HepG2 (cell line): ENCODE measurements around the gene KNG1. TPM values are rescaled to one million over a fixed set of nuclear protein-coding genes. Genes with fewer than 3 reads are reported as not detected.
A peak's percentile ranks its signal among the peaks of the same experiment; 100 is the strongest.

Experiments
- ATAC-seq: fragments of 200-7000 bp; cut with Tn5 transposase; 3 replicates; pipeline ENCODE4 v1.9.1; 2020; ENCODE audit warnings: mild to moderate bottlenecking, moderate library complexity
- BruUV-seq: library from RNA; stranded (reverse); fragments of 400-500 nt; replicated peaks from 2 replicates; lab custom pipeline; 2021; lab: Mats Ljungman, UMichigan
- CTCF ChIA-PET: fragments of 300-600 bp; formaldehyde crosslinking; extraction: SDS; loops from one replicate; lab custom pipeline; 2021; ENCODE audit warnings: low total read pairs, inconsistent platforms, low intra/inter-chr PET ratio; lab: Yijun Ruan, JAX
- POLR2A ChIA-PET: fragments of 350-600 bp; sonication (Branson Sonifier 250); formaldehyde crosslinking; loops from one replicate; lab custom pipeline; 2020; ENCODE audit warnings: antibody characterized with exemption, inconsistent platforms; lab: Yijun Ruan, JAX
- DNase-seq: peaks from one replicate; pipeline ENCODE4 v3.0.0-alpha.2; 2015; ENCODE audit warnings: low spot score
- FAIRE-seq: peaks from 3 replicates; lab custom pipeline; 2011; peaks lifted over from hg19 to GRCh38; lab: Jason Lieb, UNC
- H2AFZ ChIP-seq: one replicate; pipeline ENCODE4 v1.6.1; 2011; ENCODE audit warnings: low read length, inconsistent platforms
- H3K27ac ChIP-seq: fragments of 300-600 bp; 3 replicates; pipeline ENCODE4 v1.8.0; 2011; ENCODE audit warnings: mixed run types, mild to moderate bottlenecking, mixed read lengths, low read length, inconsistent platforms; ENCODE audit not compliant: insufficient read depth; ENCODE audit errors: extremely low read length
- H3K27me3 ChIP-seq, 2 experiments: fragments of 200-600 bp in 1 of 2; 2 replicates in 1 of 2; 3 replicates in 1 of 2; pipeline versions ENCODE4 v1.6.0 to v1.8.0; 2011; ENCODE audit warnings: low read length in 2 of 2, mild to moderate bottlenecking in 2 of 2, moderate library complexity in 2 of 2, inconsistent platforms in 1 of 2; ENCODE audit not compliant: insufficient read depth in 2 of 2, control insufficient read depth in 1 of 2
- H3K36me3 ChIP-seq, 2 experiments: fragments of 200-600 bp in 1 of 2; replicated peaks in 1 of 2; 2 replicates in 1 of 2; 3 replicates in 1 of 2; pipeline versions ENCODE4 v1.5.1 to v1.8.0; 2011; ENCODE audit warnings: low read length in 2 of 2, inconsistent platforms in 1 of 2; ENCODE audit not compliant: insufficient read depth in 2 of 2, control insufficient read depth in 1 of 2
- H3K4me1 ChIP-seq: 2 replicates; pipeline ENCODE4 v1.5.1; 2012; ENCODE audit warnings: low read length, inconsistent platforms; ENCODE audit not compliant: insufficient read depth
- H3K4me2 ChIP-seq: 2 replicates; pipeline ENCODE4 v1.6.0; 2011; ENCODE audit warnings: low read depth, low read length, inconsistent platforms
- H3K4me3 ChIP-seq, 3 experiments: fragments of 200-600 bp in 1 of 3; sonication (generic), shearing (Covaris generic) in 1 of 3; replicated peaks in 1 of 3; 2 replicates each; pipeline ENCODE4 v1.5.1; 2011 to 2016; ENCODE audit warnings: low read length in 3 of 3, inconsistent platforms in 2 of 3, low read depth in 2 of 3, mild to moderate bottlenecking in 2 of 3, control low read depth in 1 of 3, mixed read lengths in 1 of 3; ENCODE audit not compliant: insufficient read depth in 1 of 3
- H3K79me2 ChIP-seq: one replicate; pipeline ENCODE4 v1.6.1; 2011; ENCODE audit warnings: low read length, inconsistent platforms; ENCODE audit not compliant: insufficient read depth
- H3K9ac ChIP-seq: 2 replicates; pipeline ENCODE4 v1.6.0; 2011; ENCODE audit warnings: mild to moderate bottlenecking, low read depth, low read length, inconsistent platforms; ENCODE audit not compliant: insufficient read depth
- H3K9me3 ChIP-seq: 2 replicates; pipeline ENCODE4 v1.5.1; 2012; ENCODE audit warnings: mild to moderate bottlenecking, low read length
- H4K20me1 ChIP-seq: 2 replicates; pipeline ENCODE4 v1.6.0; 2011; ENCODE audit warnings: inconsistent platforms, mild to moderate bottlenecking, low read length, moderate library complexity; ENCODE audit not compliant: insufficient read depth
- ATM ChIP-seq: fragments of 450-650 bp; IDR thresholded peaks from 2 replicates; pipeline ENCODE4 v1.7.1; 2017; ENCODE audit warnings: mild to moderate bottlenecking, borderline replicate concordance
- FOSL2 ChIP-seq: sonication (generic); formaldehyde crosslinking; IDR thresholded peaks from 2 replicates; pipeline ENCODE4 v1.4.0; 2020; ENCODE audit warnings: missing genetic modification reagents
- GPN1 ChIP-seq: sonication (generic); formaldehyde crosslinking; IDR thresholded peaks from 2 replicates; pipeline ENCODE4 v1.5.1; 2020; ENCODE audit warnings: missing genetic modification reagents, borderline replicate concordance
- HOXA9 ChIP-seq: sonication (generic); formaldehyde crosslinking; IDR thresholded peaks from 2 replicates; pipeline ENCODE4 v1.8.1; 2022; ENCODE audit warnings: missing genetic modification reagents, mild to moderate bottlenecking, moderate library complexity, borderline replicate concordance
- IRX3 ChIP-seq: sonication (generic); formaldehyde crosslinking; IDR thresholded peaks from 2 replicates; pipeline ENCODE4 v1.8.1; 2023; ENCODE audit warnings: mild to moderate bottlenecking, low read depth, missing genetic modification reagents, borderline replicate concordance
- JUNB ChIP-seq: sonication (generic); formaldehyde crosslinking; IDR thresholded peaks from 2 replicates; pipeline ENCODE4 v1.8.0; 2022; ENCODE audit warnings: missing genetic modification reagents, mild to moderate bottlenecking, borderline replicate concordance
- KLF16 ChIP-seq, 2 experiments: sonication (generic) in 1 of 2; formaldehyde crosslinking in 1 of 2; IDR thresholded peaks; 2 replicates each; pipeline versions ENCODE4 v1.6.1 to v1.8.0; 2016 to 2023; ENCODE audit warnings: missing genetic modification reagents in 2 of 2, missing compliant biosample characterization in 1 of 2
- MIER2 ChIP-seq: IDR thresholded peaks from 2 replicates; pipeline ENCODE4 v1.6.1; 2016; ENCODE audit warnings: missing biosample characterization, missing genetic modification reagents
- MIXL1 ChIP-seq: IDR thresholded peaks from 2 replicates; pipeline ENCODE4 v1.6.1; 2016
- NONO ChIP-seq, 2 experiments: fragments of 450-650 bp in 1 of 2; sonication (generic) in 1 of 2; formaldehyde crosslinking in 1 of 2; IDR thresholded peaks in 1 of 2; conservative IDR thresholded peaks in 1 of 2; 2 replicates each; pipeline versions ENCODE4 v1.6.1 to v1.8.0; 2017 to 2022; ENCODE audit warnings: mild to moderate bottlenecking in 1 of 2, missing genetic modification reagents in 1 of 2, moderate library complexity in 1 of 2
- NR2F6 ChIP-seq, 2 experiments: IDR thresholded peaks; 2 replicates each; pipeline ENCODE4 v1.6.1; 2016; ENCODE audit warnings: antibody characterized with exemption in 1 of 2, mild to moderate bottlenecking in 1 of 2
- POLR2A ChIP-seq, 2 experiments: IDR thresholded peaks; 2 replicates each; pipeline ENCODE4 v1.6.1; 2011; ENCODE audit warnings: low read depth in 2 of 2, low read length in 2 of 2, mild to moderate bottlenecking in 1 of 2, moderate library complexity in 1 of 2; ENCODE audit not compliant: insufficient read depth in 1 of 2
- RAD51 ChIP-seq: fragments of 450-650 bp; IDR thresholded peaks from 2 replicates; pipeline ENCODE4 v1.6.1; 2016; ENCODE audit warnings: borderline replicate concordance
- RBFOX2 ChIP-seq: fragments of 200-400 bp; formaldehyde crosslinking; IDR thresholded peaks from 2 replicates; pipeline ENCODE4 v1.6.1; 2017; ENCODE audit warnings: low read depth, mild to moderate bottlenecking, low read length
- SIN3A ChIP-seq: IDR thresholded peaks from 2 replicates; pipeline ENCODE4 v1.6.1; 2011; ENCODE audit warnings: low read depth, mild to moderate bottlenecking, control low read depth, low read length, borderline replicate concordance
- SNRNP70 ChIP-seq: fragments of 200-400 bp; formaldehyde crosslinking; IDR thresholded peaks from 2 replicates; pipeline ENCODE4 v1.6.1; 2017; ENCODE audit warnings: mild to moderate bottlenecking, low read depth, low read length, moderate library complexity
- XRCC5 ChIP-seq: fragments of 200-400 bp; formaldehyde crosslinking; optimal IDR thresholded peaks from 2 replicates; pipeline ENCODE3; 2017; ENCODE audit warnings: mild to moderate bottlenecking, low read length
- ZBTB20 ChIP-seq: sonication (generic); formaldehyde crosslinking; IDR thresholded peaks from 2 replicates; pipeline ENCODE4 v1.8.1; 2023; ENCODE audit warnings: missing genetic modification reagents, low read depth, mild to moderate bottlenecking, borderline replicate concordance
- ZNF563 ChIP-seq: sonication (generic); formaldehyde crosslinking; IDR thresholded peaks from 2 replicates; pipeline ENCODE4 v1.8.0; 2022; ENCODE audit warnings: mild to moderate bottlenecking, moderate library complexity, missing genetic modification reagents
- ZNF670 ChIP-seq: sonication (generic); formaldehyde crosslinking; IDR thresholded peaks from 2 replicates; pipeline ENCODE4 v1.8.0; 2022; ENCODE audit warnings: mild to moderate bottlenecking, missing genetic modification reagents, borderline replicate concordance
- WGBS: methylation state at CpG from one replicate; pipeline ENCODE4 v1.1.6; 2017; ENCODE audit warnings: low lambda C conversion rate; 5-methylcytosine and 5-hydroxymethylcytosine counted together
- in situ Hi-C: cut with HindIII; loops from 2 replicates; pipeline ENCODE4 v1.10.0; 2017; ENCODE audit warnings: low pct_unique_long_range_greater_than_20kb; ENCODE audit not compliant: extremely low pct_ligation_motif_present
- intact Hi-C: fragments of 100-400 bp; cut with micrococcal nuclease; formaldehyde crosslinking; loops from one replicate; pipeline ENCODE4 v1.10.0; 2022; ENCODE audit not compliant: unreplicated experiment
- polyA plus RNA-seq, 8 experiments: library from polyadenylated mRNA; depleted of rRNA in 3 of 8; stranded (reverse) in 7 of 8; unstranded in 1 of 8; fragments of >200 nt; fragmentation: Illumina TruSeq in 4 of 8; extraction: Trizol in 4 of 8; gene quantifications; 2 replicates each; pipeline versions ENCODE4 v1.2.1 to v1.2.3, GENCODE V29; 2011 to 2016; ENCODE audit warnings: low read depth in 4 of 8, missing spikeins in 1 of 8, mixed read lengths in 1 of 8; ENCODE audit not compliant: insufficient read depth in 1 of 8
- total RNA-seq, 5 experiments: library from RNA; depleted of rRNA; stranded (reverse); fragments of >200 nt; fragmentation: Illumina TruSeq; extraction: Trizol; gene quantifications; 2 replicates each; pipeline ENCODE4 v1.2.3, GENCODE V29; 2016; ENCODE audit warnings: low read depth in 1 of 5
- TF ChIP-seq, protein P1 (sequence below), 2 experiments: fragments of 450-650 bp in 1 of 2; sonication (generic) in 1 of 2; formaldehyde crosslinking; IDR thresholded peaks; 2 replicates each; pipeline versions ENCODE4 v1.5.0 to v1.8.0; 2020 to 2022; ENCODE audit warnings: mild to moderate bottlenecking in 1 of 2, missing genetic modification reagents in 1 of 2
- TF ChIP-seq, protein P2 (sequence below): sonication (generic); formaldehyde crosslinking; IDR thresholded peaks from 2 replicates; pipeline ENCODE4 v1.8.0; 2022; ENCODE audit warnings: low read depth, missing genetic modification reagents

KNG1 gene
- total and polyA plus RNA-seq, 2 of the 13 experiments (the other 11 are each of a cell fraction or from before 2014, with no cell fraction given): 6.5 to 7.0 TPM

DNA sequence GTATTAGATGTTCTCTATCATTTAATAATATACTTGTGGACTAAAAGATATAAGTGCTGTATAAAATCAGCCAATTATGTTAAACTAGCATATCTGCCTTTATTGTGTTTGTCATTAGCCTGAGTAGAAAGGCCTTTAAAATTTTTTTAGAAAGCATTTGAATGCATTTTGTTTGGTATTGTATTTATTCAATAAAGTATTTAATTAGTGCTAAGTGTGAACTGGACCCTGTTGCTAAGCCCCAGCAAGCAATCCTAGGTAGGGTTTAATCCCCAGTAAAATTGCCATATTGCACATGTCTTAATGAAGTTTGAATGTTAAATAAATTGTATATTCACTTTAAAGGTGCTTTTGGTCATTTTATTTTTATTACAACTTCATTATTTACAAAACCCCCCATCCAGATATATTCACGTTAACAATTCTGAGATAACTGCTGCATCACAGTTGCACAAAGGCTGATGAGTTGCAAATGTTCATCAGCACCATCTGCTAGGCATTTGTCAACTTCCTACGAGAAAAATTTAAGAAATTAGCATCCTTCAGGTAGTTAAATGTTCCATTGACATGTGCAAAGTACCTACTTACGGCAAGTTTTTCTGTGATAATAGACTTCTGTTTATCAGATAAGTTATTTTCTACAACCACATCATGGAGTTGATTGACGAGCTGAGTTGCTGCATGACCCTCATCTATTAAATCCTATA lies 72.5 kb downstream of the KNG1 start:
- Histone ChIP-seq H3K9ac (no peak overlapping the region), H3K9me3 (no peaks in the 10 kb centered on the region), H4K20me1 (peaks cover 54% of the 10 kb centered on the region), H3K36me3 (peaks cover 21 to 64% of the 10 kb centered on the region in 2 experiments), H3K27ac (no peak overlapping the region), H3K4me1 (peaks cover 37% of the 10 kb centered on the region), H3K4me2 (no peak overlapping the region), H3K79me2 (peaks cover 20% of the 10 kb centered on the region), H3K27me3 (no peaks in the 10 kb centered on the region), H3K4me3 (no peak overlapping the region), H2AFZ (no peak overlapping the region)
- WGBS: 81% methylated on average over 4 of the region's 4 CpGs
- ATAC-seq: no peak
- CTCF ChIA-PET: no interaction called here
- BruUV-seq: no TSS peak
- in situ Hi-C loops: no loop called here
- no peak for FAIRE-seq
- POLR2A ChIA-PET: no interaction called here
- DNase-seq: no peak
- intact Hi-C loops: no loop called here
- TF ChIP-seq KLF16 (CRISPR knock-in tag; IDR thresholded peaks at IDR 0.05) (no peak), SIN3A (peak; percentile 22; the same call in 1 of the 2 replicates), HOXA9 (CRISPR knock-in tag) (0 out of 2 replicates have a peak, but pooled peaks have one; percentile 26), RAD51 (no peak), JUNB (CRISPR knock-in tag) (no peak), ZNF563 (no peak), FOSL2 (CRISPR knock-in tag) (no peak), NONO (IDR thresholded peaks at IDR 0.05) (no peak), NONO (CRISPR knock-in tag; conservative IDR thresholded peaks at IDR 0.05) (0 out of 2 replicates have a peak, but pooled peaks have one; percentile 38), POLR2A (IDR thresholded peaks at IDR 0.05; ENCODE audit: insufficient read depth in 1 of 2, low read depth in 2 of 2, low read length in 2 of 2) (peak in 1 of 2 experiments; percentile 40; a peak in 2 of 4 replicates), MIXL1 (0 out of 2 replicates have a peak, but pooled peaks have one; percentile 1), NR2F6 (IDR thresholded peaks at IDR 0.05) (0 out of 2 replicates have a peak, but pooled peaks have one; percentile 19), NR2F6 (CRISPR knock-in tag; IDR thresholded peaks at IDR 0.05) (no peak), ZBTB20 (no peak), MIER2 (CRISPR knock-in tag) (no peak), RBFOX2 (peak; percentile 74), ZNF670 (CRISPR knock-in tag) (0 out of 2 replicates have a peak, but pooled peaks have one; percentile 31), SNRNP70 (0 out of 2 replicates have a peak, but pooled peaks have one; percentile 59), ATM (no peak), XRCC5 (no peak), IRX3 (no peak), GPN1 (no peak)
- TF ChIP-seq, protein P1, sequence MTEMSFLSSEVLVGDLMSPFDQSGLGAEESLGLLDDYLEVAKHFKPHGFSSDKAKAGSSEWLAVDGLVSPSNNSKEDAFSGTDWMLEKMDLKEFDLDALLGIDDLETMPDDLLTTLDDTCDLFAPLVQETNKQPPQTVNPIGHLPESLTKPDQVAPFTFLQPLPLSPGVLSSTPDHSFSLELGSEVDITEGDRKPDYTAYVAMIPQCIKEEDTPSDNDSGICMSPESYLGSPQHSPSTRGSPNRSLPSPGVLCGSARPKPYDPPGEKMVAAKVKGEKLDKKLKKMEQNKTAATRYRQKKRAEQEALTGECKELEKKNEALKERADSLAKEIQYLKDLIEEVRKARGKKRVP (CRISPR knock-in tag; IDR thresholded peaks at IDR 0.05): peak in 1 of 2 experiments; percentile 32; a peak in 1 of 4 replicates
- TF ChIP-seq, protein P2, sequence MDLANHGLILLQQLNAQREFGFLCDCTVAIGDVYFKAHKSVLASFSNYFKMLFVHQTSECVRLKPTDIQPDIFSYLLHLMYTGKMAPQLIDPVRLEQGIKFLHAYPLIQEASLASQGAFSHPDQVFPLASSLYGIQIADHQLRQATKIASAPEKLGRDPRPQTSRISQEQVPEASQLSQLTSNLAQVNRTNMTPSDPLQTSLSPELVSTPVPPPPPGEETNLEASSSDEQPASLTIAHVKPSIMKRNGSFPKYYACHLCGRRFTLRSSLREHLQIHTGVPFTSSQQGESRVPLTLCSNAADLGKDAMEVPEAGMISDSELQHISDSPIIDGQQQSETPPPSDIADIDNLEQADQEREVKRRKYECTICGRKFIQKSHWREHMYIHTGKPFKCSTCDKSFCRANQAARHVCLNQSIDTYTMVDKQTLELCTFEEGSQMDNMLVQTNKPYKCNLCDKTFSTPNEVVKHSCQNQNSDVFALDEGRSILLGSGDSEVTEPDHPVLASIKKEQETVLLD (CRISPR knock-in tag): no peak
